Spleen (tissue), 11 donors: ENCODE data around the gene FERMT3. TPM values are rescaled to one million over a fixed set of nuclear protein-coding genes. Genes with fewer than 3 reads are reported as not detected.
A peak's percentile ranks its signal among the peaks of the same experiment; 100 is the strongest.

Source experiments
- DNase-seq: peaks from one replicate; pipeline ENCODE4 v3.0.0-alpha.2; 2020
- H3K27ac ChIP-seq, 8 donors: fragments of 200-600 bp; sonication (generic) in 7 of 8; 1 replicate in 4 of 8; 2 replicates in 4 of 8; pipeline versions ENCODE4 v1.5.0 to v1.8.0; 2016 to 2021; ENCODE audit warnings: inconsistent platforms in 4 of 8, mild to moderate bottlenecking in 4 of 8, moderate library complexity in 1 of 8
- H3K27me3 ChIP-seq, 7 donors: fragments of 200-600 bp; sonication (generic) in 6 of 7; replicated peaks in 1 of 7; 1 replicate in 4 of 7; 2 replicates in 3 of 7; pipeline versions ENCODE4 v1.5.0 to v1.8.0; 2016 to 2021; ENCODE audit warnings: inconsistent platforms in 3 of 7, mild to moderate bottlenecking in 1 of 7
- H3K36me3 ChIP-seq, 6 donors: fragments of 200-600 bp; sonication (generic) in 5 of 6; 1 replicate in 4 of 6; 2 replicates in 2 of 6; pipeline versions ENCODE4 v1.5.0 to v1.8.0; 2016 to 2021; ENCODE audit warnings: inconsistent platforms in 2 of 6
- H3K4me1 ChIP-seq, 6 donors: fragments of 200-600 bp; sonication (generic) in 5 of 6; 1 replicate in 3 of 6; 2 replicates in 3 of 6; pipeline versions ENCODE4 v1.5.0 to v1.8.0; 2016 to 2021; ENCODE audit warnings: inconsistent platforms in 3 of 6
- H3K4me3 ChIP-seq, 8 donors: fragments of 200-600 bp; sonication (generic) in 7 of 8; 1 replicate in 4 of 8; 2 replicates in 4 of 8; pipeline versions ENCODE4 v1.5.0 to v1.8.0; 2016 to 2021; ENCODE audit warnings: inconsistent platforms in 4 of 8, mild to moderate bottlenecking in 4 of 8, moderate library complexity in 2 of 8
- H3K9me3 ChIP-seq, 8 donors: fragments of 200-600 bp; sonication (generic) in 7 of 8; 1 replicate in 4 of 8; 2 replicates in 4 of 8; pipeline versions ENCODE4 v1.5.0 to v1.8.0; 2016 to 2021; ENCODE audit warnings: inconsistent platforms in 4 of 8
- POLR2A ChIP-seq, 3 donors: fragments of 450-650 bp; IDR thresholded peaks; one replicate each; pipeline ENCODE4 v1.5.1; 2017; ENCODE audit warnings: antibody characterized with exemption in 3 of 3, mild to moderate bottlenecking in 1 of 3
- POLR2AphosphoS5 ChIP-seq, 3 donors: sonication (generic); formaldehyde crosslinking; IDR thresholded peaks; one replicate each; pipeline ENCODE4 v1.5.1; 2017; ENCODE audit warnings: antibody characterized with exemption in 3 of 3
- WGBS, 5 donors: extraction: QIAGEN DNeasy Blood & Tissue Kit in 3 of 5; methylation state at CpG; one replicate each; pipeline versions ENCODE4 v1.1.5 to v1.1.7; 2013 to 2018; 5-methylcytosine and 5-hydroxymethylcytosine counted together
- intact Hi-C: fragments of 100-400 bp; cut with DNase I; formaldehyde crosslinking; loops from one replicate; pipeline ENCODE4 v1.15.0; 2023; ENCODE audit warnings: low total_unique reads
- polyA plus RNA-seq, 3 donors: library from polyadenylated mRNA; stranded (reverse); fragments of 200-250 nt; gene quantifications; one replicate each; pipeline ENCODE4 v1.2.1, GENCODE V29; 2013
- total RNA-seq, 7 donors: library from RNA; depleted of rRNA in 3 of 7; stranded (reverse); fragments of >200 nt in 3 of 7; fragmentation: NEBNext Ultra II Directional in 4 of 7; extraction: Animal tissue kit (Norgen Biotek cat#: 25700) in 4 of 7; gene quantifications; one replicate each; pipeline versions ENCODE4 v1.1.0 to v1.2.1, GENCODE V29; 2016 to 2021
- TF ChIP-seq, protein P1 (sequence below), 11 experiments: fragments of 200-600 bp in 7 of 11; fragments of 450-650 bp in 4 of 11; sonication (generic) in 4 of 11; IDR thresholded peaks in 8 of 11; conservative IDR thresholded peaks in 3 of 11; 1 replicate in 7 of 11; 2 replicates in 4 of 11; pipeline versions ENCODE4 v1.4.0 to v1.8.0; 2016 to 2021; ENCODE audit warnings: antibody characterized with exemption in 11 of 11, inconsistent platforms in 4 of 11, mild to moderate bottlenecking in 1 of 11
- donor health status: healthy with polysubstance abuse.
- donor health status: DM: no; HTN: no; CAD: no; lungs with moderate emphysema.
- donor health status: DM: no; HTN: no; CAD: no.
- donor health status: Bipolar disorder and iron deficiency.
- donor health status: healthy.
- donor health status: DM: no; HTN: no; CAD: no.
- donor health status: DM: yes; HTN: yes; CAD: no.

FERMT3 gene
- total and polyA plus RNA-seq, 10 donors, result 120 to 248 (median 174) TPM

- no peaks in the 10 kb centered on the region for H3K27me3 ChIP-seq
- H3K36me3 ChIP-seq, result peaks cover 0 to 10% (median 1%) of the 10 kb centered on the region in 6 donors
- H3K27ac ChIP-seq, result no peak overlapping the region
- H3K9me3 ChIP-seq, result no peaks in the 10 kb centered on the region
- DNase-seq, result no peak
- 83 to 95% (median 93%) methylated on average over 1 to 4 of the region's 4 CpGs for WGBS, 5 donors
- H3K4me3 ChIP-seq, result no peak overlapping the region
- H3K4me1 ChIP-seq, result peaks cover 20 to 83% (median 63%) of the 10 kb centered on the region in 6 donors
- no peak for TF ChIP-seq POLR2AphosphoS5 (IDR thresholded peaks at IDR 0.05)
- TF ChIP-seq, protein P1, sequence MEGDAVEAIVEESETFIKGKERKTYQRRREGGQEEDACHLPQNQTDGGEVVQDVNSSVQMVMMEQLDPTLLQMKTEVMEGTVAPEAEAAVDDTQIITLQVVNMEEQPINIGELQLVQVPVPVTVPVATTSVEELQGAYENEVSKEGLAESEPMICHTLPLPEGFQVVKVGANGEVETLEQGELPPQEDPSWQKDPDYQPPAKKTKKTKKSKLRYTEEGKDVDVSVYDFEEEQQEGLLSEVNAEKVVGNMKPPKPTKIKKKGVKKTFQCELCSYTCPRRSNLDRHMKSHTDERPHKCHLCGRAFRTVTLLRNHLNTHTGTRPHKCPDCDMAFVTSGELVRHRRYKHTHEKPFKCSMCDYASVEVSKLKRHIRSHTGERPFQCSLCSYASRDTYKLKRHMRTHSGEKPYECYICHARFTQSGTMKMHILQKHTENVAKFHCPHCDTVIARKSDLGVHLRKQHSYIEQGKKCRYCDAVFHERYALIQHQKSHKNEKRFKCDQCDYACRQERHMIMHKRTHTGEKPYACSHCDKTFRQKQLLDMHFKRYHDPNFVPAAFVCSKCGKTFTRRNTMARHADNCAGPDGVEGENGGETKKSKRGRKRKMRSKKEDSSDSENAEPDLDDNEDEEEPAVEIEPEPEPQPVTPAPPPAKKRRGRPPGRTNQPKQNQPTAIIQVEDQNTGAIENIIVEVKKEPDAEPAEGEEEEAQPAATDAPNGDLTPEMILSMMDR (IDR thresholded peaks at IDR 0.05 in 8 of 11, conservative IDR thresholded peaks at IDR 0.05 in 3 of 11), result no peak
- intact Hi-C loops, result no loop called here
Observed at GRCh38 chr11:64249038-64249437, 42.5 kb downstream of the FERMT3 start.

GRCh38 chr11:64249563-64250414, 43.3 kb downstream of the FERMT3 start:
- H3K4me3 ChIP-seq, result no peak overlapping the region
- intact Hi-C loops, result no loop called here

GRCh38 chr11:64250415-64251015, 44.0 kb downstream of the FERMT3 start:
- intact Hi-C loops, result no loop called here
- no peaks in the 10 kb centered on the region for H3K27me3 ChIP-seq
- peak overlapping the region in 7 of 8 donors; percentile 31 to 96 (median 80) for H3K4me3 ChIP-seq
- peaks cover 13 to 78% (median 55%) of the 10 kb centered on the region in 6 donors for H3K4me1 ChIP-seq
- no peak for DNase-seq
- 12 to 30% (median 29%) methylated on average over 10 to 13 of the region's 13 CpGs for WGBS, 5 donors
- peaks cover 0 to 15% (median 5%) of the 10 kb centered on the region in 6 donors for H3K36me3 ChIP-seq
- H3K27ac ChIP-seq, result peak overlapping the region in 3 of 8 donors; percentile 82 to 85 (median 82)
- no peaks in the 10 kb centered on the region for H3K9me3 ChIP-seq
- no peak for TF ChIP-seq POLR2A (IDR thresholded peaks at IDR 0.05)
- no peak for TF ChIP-seq POLR2AphosphoS5 (IDR thresholded peaks at IDR 0.05)
- TF ChIP-seq, protein P1 (IDR thresholded peaks at IDR 0.05 in 8 of 11, conservative IDR thresholded peaks at IDR 0.05 in 3 of 11), result no peak

More at GRCh38 chr11:64249563-64250414, 43.3 kb downstream of the FERMT3 start:
- WGBS, 5 donors, result 73 to 91% (median 85%) methylated on average over 6 to 8 of the region's 8 CpGs
- Histone ChIP-seq H3K36me3 (peaks cover 0 to 10% (median 0%) of the 10 kb centered on the region in 6 donors), H3K9me3 (no peaks in the 10 kb centered on the region), H3K27ac (no peak overlapping the region), H3K27me3 (no peaks in the 10 kb centered on the region), H3K4me1 (peaks cover 20 to 83% (median 62%) of the 10 kb centered on the region in 6 donors)
- no peak for TF ChIP-seq POLR2AphosphoS5 (IDR thresholded peaks at IDR 0.05)
- TF ChIP-seq POLR2A (IDR thresholded peaks at IDR 0.05), result no peak
- TF ChIP-seq, protein P1 (IDR thresholded peaks at IDR 0.05 in 8 of 11, conservative IDR thresholded peaks at IDR 0.05 in 3 of 11), result no peak
- no peak for DNase-seq
